Activated naive CD4-positive, alpha-beta T cell treated with anti-CD3 and anti-CD28 coated beads for 36 hours (primary cell): ENCODE results near the gene KLHL41. TPM values are rescaled to one million over a fixed set of nuclear protein-coding genes. Genes with fewer than 3 reads are reported as not detected.
"Not testable (repeated sequence)": the region's sequence is repeated elsewhere in the genome, so short reads cannot be mapped to it uniquely, and the experiment has no call there.

ENCODE experiments used
- CTCF ChIA-PET: fragments of 350-600 bp; sonication (Branson Sonifier 250); formaldehyde crosslinking; loops from one replicate; lab custom pipeline; 2021; ENCODE audit warnings: antibody characterized with exemption; lab: Charles Lee
- DNase-seq: peaks from one replicate; pipeline ENCODE4 v3.0.0-alpha.2; 2020
- H3K27ac Mint-ChIP-seq: one replicate; pipeline ENCODE4 v1.8.0; 2021; ENCODE audit warnings: mild to moderate bottlenecking, mixed read lengths
- H3K27me3 Mint-ChIP-seq: one replicate; pipeline ENCODE4 v1.8.0; 2021; ENCODE audit warnings: low read depth, mixed read lengths
- H3K36me3 Mint-ChIP-seq: one replicate; pipeline ENCODE4 v1.8.0; 2021; ENCODE audit warnings: low read depth, mixed read lengths
- H3K4me1 Mint-ChIP-seq: one replicate; pipeline ENCODE4 v1.8.0; 2021; ENCODE audit warnings: low read depth, mixed read lengths
- H3K4me3 Mint-ChIP-seq: one replicate; pipeline ENCODE4 v1.8.0; 2021; ENCODE audit warnings: mild to moderate bottlenecking, moderate library complexity, mixed read lengths
- H3K9me3 Mint-ChIP-seq: one replicate; pipeline ENCODE4 v1.8.0; 2021; ENCODE audit warnings: mixed read lengths
- intact Hi-C: fragments of 100-400 bp; cut with micrococcal nuclease; formaldehyde crosslinking; loops from one replicate; pipeline ENCODE4 v1.15.1; 2023
- total RNA-seq, 2 experiments: library from RNA; stranded (reverse); gene quantifications; one replicate each; pipeline ENCODE4 v1.2.3, GENCODE V29; 2021

KLHL41 gene
- total RNA-seq, 2 experiments from 2014 or later: not detected

- peaks cover 1% of the 10 kb centered on the region for H3K4me1 Mint-ChIP-seq
- intact Hi-C loops: no loop called here
- no peak for DNase-seq
- no peak overlapping the region for H3K4me3 Mint-ChIP-seq
- peaks cover 1% of the 10 kb centered on the region for H3K36me3 Mint-ChIP-seq
- H3K9me3 Mint-ChIP-seq: no peaks in the 10 kb centered on the region
- H3K27me3 Mint-ChIP-seq: no peaks in the 10 kb centered on the region
- no peak overlapping the region for H3K27ac Mint-ChIP-seq
- CTCF ChIA-PET: interaction anchor here (1.2 kb wide), 1 partner anchor 16 kb away, joined by 3 read pairs; no protein-coding TSS in a partner anchor
These were observed 2.3 kb downstream of the KLHL41 start for GRCh38 chr2:169511818-169512217.

- no peaks in the 10 kb centered on the region for H3K27me3 Mint-ChIP-seq
- H3K4me3 Mint-ChIP-seq: no peak overlapping the region
- no peaks in the 10 kb centered on the region for H3K9me3 Mint-ChIP-seq
- intact Hi-C loops: no loop called here
- CTCF ChIA-PET: interaction anchor here (1.2 kb wide), 1 partner anchor 15 kb away, joined by 3 read pairs; no protein-coding TSS in a partner anchor
- H3K27ac Mint-ChIP-seq: no peak overlapping the region
- H3K4me1 Mint-ChIP-seq: peaks cover 1% of the 10 kb centered on the region
- H3K36me3 Mint-ChIP-seq: no peaks in the 10 kb centered on the region
- DNase-seq: no peak
These were observed 3.0 kb downstream of the KLHL41 start for GRCh38 chr2:169512525-169512924.

- CTCF ChIA-PET: interaction anchor here (1.2 kb wide), 1 partner anchor 15 kb away, joined by 3 read pairs; no protein-coding TSS in a partner anchor
- Mint-ChIP-seq H3K27me3 (no peaks in the 10 kb centered on the region), H3K36me3 (no peaks in the 10 kb centered on the region), H3K27ac (no peak overlapping the region), H3K4me1 (peaks cover under 1% of the 10 kb centered on the region), H3K9me3 (no peaks in the 10 kb centered on the region), H3K4me3 (no peak overlapping the region)
- DNase-seq: no peak
- intact Hi-C loops: no loop called here
These were observed 3.6 kb downstream of the KLHL41 start for GRCh38 chr2:169513094-169513493.

GRCh38 chr2:169513926-169514325, 4.4 kb downstream of the KLHL41 start:
- intact Hi-C loops: no loop called here
- Mint-ChIP-seq H3K27me3 (no peaks in the 10 kb centered on the region), H3K9me3 (no peaks in the 10 kb centered on the region), H3K4me3 (no peak overlapping the region), H3K27ac (no peak overlapping the region), H3K36me3 (no peaks in the 10 kb centered on the region), H3K4me1 (no peaks in the 10 kb centered on the region)
- CTCF ChIA-PET: interaction anchor here (0.7 to 0.8 kb wide), 2 partner anchors 9 to 228 kb away, joined by 3 read pairs; no protein-coding TSS in a partner anchor
- no peak for DNase-seq

- CTCF ChIA-PET: interaction anchor here (0.6 to 0.7 kb wide), 2 partner anchors 228 to 382 kb away, joined by 3 to 4 read pairs; no protein-coding TSS in a partner anchor
- intact Hi-C loops: not testable (repeated sequence)
These were observed 5.3 kb downstream of the KLHL41 start for GRCh38 chr2:169514758-169515157.

GRCh38 chr2:169516488-169516995, 7.0 kb downstream of the KLHL41 start:
- H3K9me3 Mint-ChIP-seq, H3K27me3 Mint-ChIP-seq, intact Hi-C loops, H3K36me3 Mint-ChIP-seq, H3K27ac Mint-ChIP-seq, DNase-seq, H3K4me1 Mint-ChIP-seq, H3K4me3 Mint-ChIP-seq: not testable (repeated sequence)
- CTCF ChIA-PET: interaction anchor here (1.3 kb wide), 1 partner anchor 11 kb away, joined by 4 read pairs; no protein-coding TSS in a partner anchor

More at GRCh38 chr2:169514758-169515157, 5.3 kb downstream of the KLHL41 start:
- not testable (repeated sequence) for H3K9me3 Mint-ChIP-seq, H3K36me3 Mint-ChIP-seq, DNase-seq, H3K4me1 Mint-ChIP-seq, H3K4me3 Mint-ChIP-seq, H3K27ac Mint-ChIP-seq, H3K27me3 Mint-ChIP-seq

- Mint-ChIP-seq H3K36me3 (no peaks in the 10 kb centered on the region), H3K9me3 (no peaks in the 10 kb centered on the region), H3K27me3 (no peaks in the 10 kb centered on the region), H3K27ac (no peak overlapping the region), H3K4me1 (no peaks in the 10 kb centered on the region), H3K4me3 (no peak overlapping the region)
- intact Hi-C loops: loop anchor here (10.0 kb wide), 1 partner anchor 274 kb away; the partner anchor contains the start of gene SSB
- DNase-seq: no peak
- CTCF ChIA-PET: no interaction called here
These were observed 11.4 kb downstream of the KLHL41 start for GRCh38 chr2:169520896-169521295.

GRCh38 chr2:169523681-169524080, 14.2 kb downstream of the KLHL41 start:
- intact Hi-C loops: loop anchor here (10.0 kb wide), 1 partner anchor 271 kb away; the partner anchor contains the start of gene SSB
- CTCF ChIA-PET: interaction anchor here (0.9 kb wide), 1 partner anchor 10 kb away, joined by 3 read pairs; no protein-coding TSS in a partner anchor
- no peaks in the 10 kb centered on the region for H3K36me3 Mint-ChIP-seq
- no peaks in the 10 kb centered on the region for H3K4me1 Mint-ChIP-seq
- no peak for DNase-seq
- H3K9me3 Mint-ChIP-seq: no peaks in the 10 kb centered on the region
- H3K27me3 Mint-ChIP-seq: no peaks in the 10 kb centered on the region
- H3K4me3 Mint-ChIP-seq: no peak overlapping the region
- H3K27ac Mint-ChIP-seq: no peak overlapping the region

- intact Hi-C loops: loop anchor here (10.0 kb wide), 1 partner anchor 269 kb away; the partner anchor contains the start of gene SSB
- Mint-ChIP-seq H3K4me3 (no peak overlapping the region), H3K36me3 (peaks cover 3% of the 10 kb centered on the region), H3K27me3 (no peaks in the 10 kb centered on the region), H3K27ac (no peak overlapping the region), H3K9me3 (no peaks in the 10 kb centered on the region), H3K4me1 (no peaks in the 10 kb centered on the region)
- no peak for DNase-seq
- CTCF ChIA-PET: interaction anchor here (0.7 kb wide), 1 partner anchor 384 kb away, joined by 3 read pairs; no protein-coding TSS in a partner anchor
These were observed 15.9 kb downstream of the KLHL41 start for GRCh38 chr2:169525434-169525833.

- Mint-ChIP-seq H3K36me3 (peaks cover 6% of the 10 kb centered on the region), H3K27me3 (no peaks in the 10 kb centered on the region), H3K4me3 (no peak overlapping the region), H3K4me1 (no peaks in the 10 kb centered on the region), H3K9me3 (no peaks in the 10 kb centered on the region), H3K27ac (no peak overlapping the region)
- CTCF ChIA-PET: no interaction called here
- intact Hi-C loops: loop anchor here (10.0 kb wide), 1 partner anchor 268 kb away; the partner anchor contains the start of gene SSB
- no peak for DNase-seq
These were observed 16.9 kb downstream of the KLHL41 start for GRCh38 chr2:169526451-169526850.

- Mint-ChIP-seq H3K27ac (no peak overlapping the region), H3K4me3 (no peak overlapping the region), H3K9me3 (no peaks in the 10 kb centered on the region), H3K27me3 (no peaks in the 10 kb centered on the region), H3K36me3 (peaks cover 6% of the 10 kb centered on the region), H3K4me1 (no peaks in the 10 kb centered on the region)
- CTCF ChIA-PET: interaction anchor here (0.6 to 1.6 kb wide), 9 partner anchors 11 to 403 kb away, joined by 3 to 6 read pairs (median 3); partner anchors contain the start of gene BBS5
- intact Hi-C loops: loop anchor here (1.0 to 10.0 kb wide), 5 partner anchors 76 to 400 kb away; partner anchors contain the start of genes CFAP210, PHOSPHO2 and SSB
- DNase-seq: peak; percentile 86
These were observed 18.8 kb downstream of the KLHL41 start for GRCh38 chr2:169528271-169528701.

- H3K36me3 Mint-ChIP-seq: peaks cover 12% of the 10 kb centered on the region
- H3K9me3 Mint-ChIP-seq, H3K27ac Mint-ChIP-seq, H3K4me1 Mint-ChIP-seq, H3K4me3 Mint-ChIP-seq, intact Hi-C loops, DNase-seq, H3K27me3 Mint-ChIP-seq: not testable (repeated sequence)
- CTCF ChIA-PET: interaction anchor here (0.9 kb wide), 1 partner anchor 12 kb away, joined by 3 read pairs; no protein-coding TSS in a partner anchor
These were observed 30.0 kb downstream of the KLHL41 start for GRCh38 chr2:169539460-169539859.
